Stimulated activated naive CD4-positive, alpha-beta T cell (primary cell): ENCODE results near the gene DNM1.
"Not testable (repeated sequence)": the region's sequence is repeated elsewhere in the genome, so short reads cannot be mapped to it uniquely, and the experiment has no call there.

ENCODE experiments used
- DNase-seq, 6 experiments: peaks; one replicate each; lab custom pipeline; 2025; lab: John Stamatoyannopoulos, UW

Gene DNM1

DNA sequence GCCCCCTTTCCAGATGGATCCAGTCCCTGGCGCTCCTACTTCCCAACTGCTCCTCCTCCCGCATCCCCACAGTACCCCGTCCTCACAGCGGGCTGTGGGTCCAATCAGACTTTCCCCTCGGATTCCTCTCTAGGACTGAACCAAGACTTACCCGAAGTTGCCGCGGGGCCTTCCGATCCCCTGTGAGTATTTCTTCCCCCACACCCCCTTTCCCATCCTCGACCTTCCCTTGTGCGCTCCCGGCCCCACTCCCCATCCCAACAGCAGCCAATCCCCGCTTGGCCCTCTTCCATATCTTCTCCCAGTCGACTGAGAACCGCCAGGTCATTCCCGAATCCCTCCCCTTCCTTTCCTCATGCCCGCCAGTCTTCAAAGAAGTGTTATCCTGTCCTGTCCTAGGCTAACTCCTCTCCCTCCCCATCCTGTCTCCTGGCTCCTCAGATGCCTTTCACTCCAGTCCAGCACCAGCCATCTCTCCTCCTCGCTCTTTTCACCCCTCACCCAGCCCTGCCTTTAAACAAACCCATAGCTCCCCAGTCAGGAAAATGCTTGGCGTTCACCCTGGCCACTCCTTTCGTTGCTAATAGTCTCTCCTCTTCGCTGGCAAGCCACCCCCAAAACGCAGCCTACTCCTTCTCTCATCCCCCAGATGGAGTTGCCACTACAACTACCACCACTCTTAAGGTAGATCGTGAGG lies 73.5 kb downstream of the DNM1 start:
- no peak for DNase-seq

- DNase-seq = not testable (repeated sequence)
These were observed 76.2 kb downstream of the DNM1 start for GRCh38 chr9:128279088-128280073.

DNA sequence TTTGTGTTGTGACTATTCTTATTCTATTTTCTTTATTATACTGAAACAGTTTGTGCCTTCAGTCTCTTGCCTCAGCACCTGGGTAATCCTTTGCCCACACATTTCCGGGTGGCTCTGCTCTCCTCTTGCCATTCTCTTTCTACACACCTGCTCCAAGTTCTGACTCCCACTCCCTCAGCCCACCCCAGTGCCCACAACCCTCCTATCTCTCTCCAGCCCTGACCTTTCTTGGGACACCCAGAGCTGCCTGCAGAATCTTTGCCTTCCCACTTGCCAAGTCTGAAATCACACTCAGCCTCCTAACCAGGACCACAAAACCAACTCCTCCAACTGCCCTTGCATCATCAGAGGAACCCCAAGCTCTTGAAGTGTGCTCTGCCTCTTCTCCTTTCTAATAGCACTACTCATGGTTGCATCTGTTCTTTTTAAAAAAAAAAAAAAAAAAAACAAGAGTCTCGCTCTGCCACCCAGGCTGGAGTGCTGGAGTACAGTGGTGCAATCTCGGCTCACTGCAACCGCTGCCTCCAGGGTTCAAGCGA lies 77.0 kb downstream of the DNM1 start:
- no peak for DNase-seq

DNA sequence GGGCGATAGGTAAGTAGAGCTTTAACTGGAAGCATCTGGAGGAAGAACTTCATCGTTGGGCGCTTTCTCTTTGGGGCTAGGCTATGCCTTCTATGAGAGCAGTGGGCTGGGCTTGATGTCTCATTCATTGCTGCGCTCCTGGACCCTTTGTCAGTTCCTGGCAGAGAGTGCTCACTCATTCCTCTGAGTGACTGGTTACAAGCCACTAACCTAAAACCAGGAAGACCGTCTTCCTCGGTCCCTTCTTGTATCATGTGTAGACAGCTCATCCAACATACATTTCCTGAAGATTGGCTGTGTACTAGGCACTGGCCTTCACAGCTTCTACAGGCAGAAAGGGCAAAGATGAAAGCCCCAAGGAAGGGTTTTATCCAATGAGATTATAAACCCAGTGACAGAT lies 79.3 kb downstream of the DNM1 start:
- DNase-seq = no peak

GRCh38 chr9:128285033-128285784 lies 82.0 kb downstream of the DNM1 start:
- no peak for DNase-seq

DNA sequence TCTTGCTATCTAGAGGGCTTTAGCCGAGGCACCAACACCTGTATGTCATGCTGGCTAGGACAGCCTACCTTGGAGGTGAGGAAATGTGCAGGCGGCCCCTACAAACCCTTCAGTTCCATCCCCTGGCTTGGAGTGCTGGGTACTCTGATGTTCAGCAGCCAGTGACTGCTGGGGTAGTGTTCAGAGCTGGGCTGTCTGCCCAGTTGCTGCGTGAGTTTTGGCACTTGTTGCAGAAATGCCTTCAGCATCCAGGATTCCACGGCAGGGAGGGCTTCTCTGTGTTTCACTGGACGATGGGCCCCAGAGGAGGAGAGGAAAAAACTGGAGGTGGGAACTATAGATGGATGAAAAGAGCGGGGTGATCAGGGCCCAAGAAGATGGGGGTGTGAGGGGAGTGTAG lies 83.3 kb downstream of the DNM1 start:
- no peak for DNase-seq

GRCh38 chr9:128288273-128289004 lies 85.3 kb downstream of the DNM1 start:
- no peak for DNase-seq

GRCh38 chr9:128292009-128292408 lies 88.8 kb downstream of the DNM1 start:
- no peak for DNase-seq

- DNase-seq = no peak
These were observed 89.9 kb downstream of the DNM1 start for GRCh38 chr9:128293091-128293490.

DNA sequence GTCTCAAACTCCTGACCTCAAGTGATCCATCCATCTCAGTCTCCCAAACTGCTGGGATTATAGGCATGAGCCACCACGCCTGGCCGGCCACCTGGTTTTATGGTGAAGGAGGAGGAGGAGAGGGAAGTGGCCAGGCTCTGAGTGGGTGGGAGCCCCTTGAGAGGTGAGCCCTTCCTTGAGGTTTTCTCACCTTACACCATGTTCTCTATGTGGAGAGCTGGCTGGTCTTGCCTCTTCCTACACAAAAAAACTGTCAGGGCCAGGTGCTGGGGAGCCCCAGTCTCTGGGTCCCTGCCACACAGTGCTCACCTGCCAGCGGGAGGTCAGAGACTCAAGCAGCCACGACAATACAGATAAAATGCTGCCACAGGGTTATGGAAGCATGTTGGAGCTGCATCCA lies 91.0 kb downstream of the DNM1 start:
- DNase-seq = no peak

GRCh38 chr9:128296340-128297220 lies 93.4 kb downstream of the DNM1 start:
- DNase-seq = no peak

DNA sequence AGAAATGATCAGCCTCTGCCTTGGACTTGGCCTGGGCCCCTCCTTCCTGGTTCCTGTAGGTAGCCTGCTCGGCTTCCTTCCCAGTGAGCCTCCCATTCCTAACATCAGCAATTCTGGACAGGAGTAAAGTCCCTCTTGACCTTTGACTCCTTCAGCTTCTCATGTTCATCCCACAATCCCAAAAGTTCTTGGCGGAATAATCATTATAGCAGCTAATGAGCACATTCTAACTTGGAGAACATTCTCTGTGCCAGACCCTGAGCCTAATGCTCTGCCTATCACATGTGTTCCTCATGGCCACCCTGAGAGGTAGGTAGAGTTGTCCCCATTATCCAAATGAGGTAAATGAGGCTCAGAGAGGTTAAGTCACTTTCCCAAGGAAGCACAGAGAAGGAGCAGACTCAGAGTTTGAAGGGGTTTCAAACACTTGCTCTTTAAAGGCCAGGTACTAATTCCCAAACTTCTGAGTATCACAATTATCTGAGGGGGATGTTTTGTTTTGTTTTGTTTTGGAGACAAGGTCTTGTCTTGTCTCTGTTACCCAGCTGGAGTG lies 94.1 kb downstream of the DNM1 start:
- no peak for DNase-seq

DNA sequence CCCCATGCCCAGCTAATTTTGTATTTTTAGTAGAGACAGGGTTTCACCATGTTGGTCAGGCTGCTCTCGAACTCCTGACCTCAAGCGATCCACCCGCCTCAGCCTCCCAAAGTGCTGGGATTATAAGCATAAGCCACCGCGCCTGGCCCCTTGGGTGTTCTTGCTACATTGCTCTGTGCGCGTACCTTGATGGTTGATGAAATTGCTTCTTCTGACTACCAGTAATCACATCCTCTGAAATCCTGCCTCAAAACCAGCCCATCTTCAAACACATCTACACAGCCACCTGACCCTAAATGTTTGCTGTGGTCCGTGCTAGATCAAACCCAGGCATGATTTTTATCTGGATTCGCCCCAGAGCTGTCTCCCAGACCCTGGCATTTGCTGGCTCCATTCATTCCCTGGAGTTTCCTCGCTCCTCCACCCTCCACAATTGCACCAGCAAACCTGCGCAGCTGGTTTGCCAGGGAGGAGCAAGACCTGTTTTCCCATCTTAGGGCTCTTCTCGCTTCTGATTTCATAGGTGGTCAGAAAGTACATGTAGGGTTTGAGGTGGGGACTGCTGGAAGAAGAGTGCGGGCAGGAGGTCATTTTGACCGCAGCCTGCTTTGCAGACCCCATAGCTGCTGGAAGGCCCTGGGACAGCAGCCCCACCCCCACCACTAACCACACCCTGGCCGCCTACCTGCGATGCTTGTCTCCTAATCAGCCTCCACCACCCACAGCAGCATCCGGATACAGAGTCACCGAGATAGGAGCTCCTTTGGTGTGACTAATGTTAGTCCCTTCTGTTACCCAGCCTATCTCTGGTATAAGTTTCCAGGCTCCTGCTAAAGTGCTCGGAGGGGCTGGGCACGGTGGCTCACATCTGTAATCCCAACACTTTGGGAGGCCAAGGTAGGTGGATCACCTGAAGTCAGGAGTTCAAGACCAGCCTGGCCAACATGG lies 95.6 kb downstream of the DNM1 start:
- DNase-seq = no peak

- no peak for DNase-seq
These were observed 101.2 kb downstream of the DNM1 start for GRCh38 chr9:128304136-128304970.
